ENCODE results near the gene PPP1CB.
"Not testable (repeated sequence)": the region's sequence is repeated elsewhere in the genome, so short reads cannot be mapped to it uniquely, and the experiment has no call there.

The PPP1CB gene

GRCh38 chr2:28751252-28751955, at the start of gene PPP1CB:
Gene PPP1CB (plus strand): TSS chr2:28751830. CDS start chr2:28752125, 295 bp downstream.
- DNase-seq (ENCODE audit: low spot score), result peak; percentile 86

GRCh38 chr2:28702415-28702861, 49.2 kb upstream of the PPP1CB start:
- DNase-seq (ENCODE audit: low spot score), result no peak

GRCh38 chr2:28702878-28703277, 48.8 kb upstream of the PPP1CB start:
- DNase-seq (ENCODE audit: low spot score), result no peak

GRCh38 chr2:28704621-28705020, 47.0 kb upstream of the PPP1CB start:
- no peak for DNase-seq (ENCODE audit: low spot score)

- DNase-seq (ENCODE audit: low spot score), result no peak
Observed at GRCh38 chr2:28705751-28706440, 45.7 kb upstream of the PPP1CB start.

GRCh38 chr2:28707592-28707991, 44.0 kb upstream of the PPP1CB start:
- DNase-seq (ENCODE audit: low spot score), result no peak

GRCh38 chr2:28709101-28709500, 42.5 kb upstream of the PPP1CB start:
- peak; percentile 70 for DNase-seq (ENCODE audit: low spot score)

GRCh38 chr2:28710545-28710944, 41.1 kb upstream of the PPP1CB start:
- DNase-seq (ENCODE audit: low spot score), result no peak

GRCh38 chr2:28713577-28714298, 37.9 kb upstream of the PPP1CB start:
- DNase-seq (ENCODE audit: low spot score), result no peak

- DNase-seq (ENCODE audit: low spot score), result no peak
Observed at GRCh38 chr2:28716265-28716865, 35.3 kb upstream of the PPP1CB start.

- DNase-seq (ENCODE audit: low spot score), result no peak
Observed at GRCh38 chr2:28717339-28717758, 34.3 kb upstream of the PPP1CB start.

- no peak for DNase-seq (ENCODE audit: low spot score)
Observed at GRCh38 chr2:28720345-28720744, 31.3 kb upstream of the PPP1CB start.

GRCh38 chr2:28721601-28722191, 29.9 kb upstream of the PPP1CB start:
- no peak for DNase-seq (ENCODE audit: low spot score)

- DNase-seq (ENCODE audit: low spot score), result no peak
Observed at GRCh38 chr2:28725021-28725711, 26.5 kb upstream of the PPP1CB start.

- no peak for DNase-seq (ENCODE audit: low spot score)
Observed at GRCh38 chr2:28726177-28726576, 25.5 kb upstream of the PPP1CB start.

GRCh38 chr2:28729698-28730097, 21.9 kb upstream of the PPP1CB start:
- DNase-seq (ENCODE audit: low spot score), result no peak

GRCh38 chr2:28730641-28731146, 20.9 kb upstream of the PPP1CB start:
- DNase-seq (ENCODE audit: low spot score), result no peak

GRCh38 chr2:28735511-28735910, 16.1 kb upstream of the PPP1CB start:
- no peak for DNase-seq (ENCODE audit: low spot score)

- DNase-seq (ENCODE audit: low spot score), result no peak
Observed at GRCh38 chr2:28736034-28736433, 15.6 kb upstream of the PPP1CB start.

GRCh38 chr2:28737655-28738054, 14.0 kb upstream of the PPP1CB start:
- no peak for DNase-seq (ENCODE audit: low spot score)

GRCh38 chr2:28742619-28743018, 9.0 kb upstream of the PPP1CB start:
- not testable (repeated sequence) for DNase-seq (ENCODE audit: low spot score)
